ENCODE results near the gene TNK1.

GRCh38 chr17:7409716-7410115 lies 28.8 kb downstream of the TNK1 start:
- TF ChIP-seq CTCF (IDR thresholded peaks at IDR 0.05) (no peak), POLR2AphosphoS5 (IDR thresholded peaks at IDR 0.05) (no peak), POLR2A (IDR thresholded peaks at IDR 0.05) (no peak)

Data from upper lobe of left lung (tissue), 4 donors.